Upper lobe of left lung (tissue), 6 donors: ENCODE data around the gene CEP162. TPM values are rescaled to one million over a fixed set of nuclear protein-coding genes. Genes with fewer than 3 reads are reported as not detected.
"Not testable (repeated sequence)": the region's sequence is repeated elsewhere in the genome, so short reads cannot be mapped to it uniquely, and the experiment has no call there.

Experiments
- ATAC-seq, 2 donors: fragments of 200-7000 bp; cut with Tn5 transposase; one replicate each; pipeline ENCODE4 v1.9.1; 2022; ENCODE audit warnings: mild to moderate bottlenecking in 2 of 2, moderate library complexity in 2 of 2; ENCODE audit not compliant: low FRiP score in 2 of 2
- DNase-seq, 2 donors: peaks; one replicate each; pipeline ENCODE4 v3.0.0-alpha.2; 2019 to 2020
- H3K27ac ChIP-seq, 4 donors: fragments of 200-600 bp; sonication (generic); one replicate each; pipeline ENCODE4 v1.5.1; 2016 to 2019
- H3K27me3 ChIP-seq, 4 donors: fragments of 200-600 bp; sonication (generic); one replicate each; pipeline ENCODE4 v1.5.1; 2017 to 2019
- H3K36me3 ChIP-seq, 4 donors: fragments of 200-600 bp; sonication (generic); one replicate each; pipeline ENCODE4 v1.5.1; 2016 to 2019
- H3K4me1 ChIP-seq, 4 donors: fragments of 200-600 bp; sonication (generic); one replicate each; pipeline ENCODE4 v1.5.1; 2018 to 2019
- H3K4me3 ChIP-seq, 4 donors: fragments of 200-600 bp; sonication (generic); one replicate each; pipeline ENCODE4 v1.5.1; 2017 to 2019; ENCODE audit warnings: mild to moderate bottlenecking in 2 of 4, moderate library complexity in 1 of 4
- H3K9me3 ChIP-seq, 4 donors: fragments of 200-600 bp; sonication (generic); one replicate each; pipeline ENCODE4 v1.5.1; 2018 to 2019
- EP300 ChIP-seq, 4 donors: sonication (generic); formaldehyde crosslinking; IDR thresholded peaks; one replicate each; pipeline ENCODE4 v1.5.1; 2017; ENCODE audit warnings: antibody characterized with exemption in 4 of 4, control low read depth in 2 of 4
- POLR2A ChIP-seq, 4 donors: fragments of 450-650 bp; IDR thresholded peaks; one replicate each; pipeline ENCODE4 v1.5.1; 2016 to 2017; ENCODE audit warnings: antibody characterized with exemption in 4 of 4, mild to moderate bottlenecking in 2 of 4
- POLR2AphosphoS5 ChIP-seq, 2 donors: sonication (generic); formaldehyde crosslinking; IDR thresholded peaks; one replicate each; pipeline ENCODE4 v1.5.1; 2017; ENCODE audit warnings: antibody characterized with exemption in 2 of 2
- WGBS, 2 donors: methylation state at CpG; one replicate each; pipeline ENCODE4 v1.1.5; 2017 to 2018; 5-methylcytosine and 5-hydroxymethylcytosine counted together
- total RNA-seq, 6 donors: library from RNA; depleted of rRNA in 4 of 6; stranded (reverse); fragments of >200 nt in 4 of 6; gene quantifications; one replicate each; pipeline versions ENCODE4 v1.1.0 to v1.2.1, GENCODE V29; 2016 to 2021
- TF ChIP-seq, protein P1 (sequence below), 6 experiments: fragments of 450-650 bp in 4 of 6; fragments of 200-600 bp in 2 of 6; sonication (generic) in 2 of 6; IDR thresholded peaks; one replicate each; pipeline ENCODE4 v1.5.1; 2016 to 2019; ENCODE audit warnings: antibody characterized with exemption in 6 of 6
- donor health status: DM: no; HTN: no; CAD: no; lungs with moderate emphysema.
- donor health status: DM: no; HTN: yes; CAD: no; lungs with severe emphysema.

The CEP162 gene
- total RNA-seq, 6 donors from 2014 or later: 4.6 to 27.6 (median 11.4) TPM

DNA sequence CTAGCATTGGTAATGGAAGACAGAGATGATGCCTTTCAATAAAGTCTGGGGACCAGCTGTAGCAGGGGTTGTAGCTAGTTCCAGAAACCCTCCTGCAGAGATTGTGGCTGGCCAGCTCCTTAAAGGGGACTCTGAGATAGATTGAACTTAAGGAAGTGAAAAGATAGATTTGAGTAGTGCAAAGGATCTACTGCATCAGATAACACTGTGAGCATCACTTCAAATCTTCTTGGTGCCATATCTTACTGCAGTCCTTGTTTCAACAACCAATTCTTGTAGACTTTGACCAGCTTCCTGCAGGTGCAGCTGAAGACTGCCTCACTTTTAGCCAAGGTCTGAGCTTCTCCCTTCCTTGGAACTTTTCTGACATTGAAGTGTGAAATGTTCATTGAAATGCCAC, 14.8 kb upstream of the CEP162 start:
- DNase-seq: no peak
- TF ChIP-seq POLR2A (IDR thresholded peaks at IDR 0.05) (no peak), EP300 (IDR thresholded peaks at IDR 0.05) (no peak), POLR2AphosphoS5 (IDR thresholded peaks at IDR 0.05) (no peak)
- TF ChIP-seq, protein P1, sequence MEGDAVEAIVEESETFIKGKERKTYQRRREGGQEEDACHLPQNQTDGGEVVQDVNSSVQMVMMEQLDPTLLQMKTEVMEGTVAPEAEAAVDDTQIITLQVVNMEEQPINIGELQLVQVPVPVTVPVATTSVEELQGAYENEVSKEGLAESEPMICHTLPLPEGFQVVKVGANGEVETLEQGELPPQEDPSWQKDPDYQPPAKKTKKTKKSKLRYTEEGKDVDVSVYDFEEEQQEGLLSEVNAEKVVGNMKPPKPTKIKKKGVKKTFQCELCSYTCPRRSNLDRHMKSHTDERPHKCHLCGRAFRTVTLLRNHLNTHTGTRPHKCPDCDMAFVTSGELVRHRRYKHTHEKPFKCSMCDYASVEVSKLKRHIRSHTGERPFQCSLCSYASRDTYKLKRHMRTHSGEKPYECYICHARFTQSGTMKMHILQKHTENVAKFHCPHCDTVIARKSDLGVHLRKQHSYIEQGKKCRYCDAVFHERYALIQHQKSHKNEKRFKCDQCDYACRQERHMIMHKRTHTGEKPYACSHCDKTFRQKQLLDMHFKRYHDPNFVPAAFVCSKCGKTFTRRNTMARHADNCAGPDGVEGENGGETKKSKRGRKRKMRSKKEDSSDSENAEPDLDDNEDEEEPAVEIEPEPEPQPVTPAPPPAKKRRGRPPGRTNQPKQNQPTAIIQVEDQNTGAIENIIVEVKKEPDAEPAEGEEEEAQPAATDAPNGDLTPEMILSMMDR (IDR thresholded peaks at IDR 0.05): no peak
- no peak overlapping the region for H3K27ac ChIP-seq
- H3K36me3 ChIP-seq: no peaks in the 10 kb centered on the region
- no peak for ATAC-seq
- no peaks in the 10 kb centered on the region for H3K4me1 ChIP-seq
- H3K9me3 ChIP-seq: no peaks in the 10 kb centered on the region
- no peaks in the 10 kb centered on the region for H3K27me3 ChIP-seq
- H3K4me3 ChIP-seq: no peak overlapping the region

GRCh38 chr6:84228198-84228543, 728 bp upstream of the CEP162 start:
- H3K27ac ChIP-seq: peak overlapping the region in 2 of 4 donors; percentile 90

DNA sequence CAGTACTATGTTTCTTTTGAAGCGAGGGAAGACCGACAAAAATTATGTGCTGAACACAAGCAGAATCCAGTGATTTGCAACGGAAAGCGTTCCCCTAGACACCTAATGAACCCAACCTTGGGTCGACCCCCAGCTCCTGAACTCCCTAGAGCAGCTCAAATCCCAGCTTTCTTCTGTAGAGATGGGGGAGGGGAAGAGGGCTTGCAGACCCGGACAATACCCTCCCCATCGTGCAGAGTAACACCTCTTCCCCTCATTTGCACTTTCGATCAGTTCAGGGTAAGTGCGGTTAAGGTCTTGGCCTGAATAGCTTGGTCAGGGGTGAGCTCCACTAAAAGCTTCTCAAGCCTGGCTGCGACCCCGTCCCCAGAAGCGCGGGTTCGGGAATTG, 404 bp downstream of the CEP162 start:
- Histone ChIP-seq H3K4me3 (peak overlapping the region; percentile 60 to 91 (median 80)), H3K27me3 (no peaks in the 10 kb centered on the region), H3K4me1 (peaks cover 5 to 19% (median 8%) of the 10 kb centered on the region in 4 donors), H3K9me3 (no peaks in the 10 kb centered on the region), H3K36me3 (no peaks in the 10 kb centered on the region), H3K27ac (peak overlapping the region; percentile 76 to 90 (median 89))
- ATAC-seq (peak in 1 of 2 donors; percentile 20), DNase-seq (no peak)
- TF ChIP-seq, protein P1 (IDR thresholded peaks at IDR 0.05): no peak
- TF ChIP-seq EP300 (IDR thresholded peaks at IDR 0.05) (no peak), POLR2A (IDR thresholded peaks at IDR 0.05) (no peak), POLR2AphosphoS5 (IDR thresholded peaks at IDR 0.05) (no peak)
- 1 to 3% methylated on average over 13 to 14 of the region's 14 CpGs for WGBS, 2 donors

More at GRCh38 chr6:84228198-84228543, 728 bp upstream of the CEP162 start:
- WGBS, 2 donors: 0% methylated on average over 1 of the region's 1 CpG
- H3K36me3 ChIP-seq: no peaks in the 10 kb centered on the region
- no peaks in the 10 kb centered on the region for H3K9me3 ChIP-seq
- TF ChIP-seq POLR2A (IDR thresholded peaks at IDR 0.05): no peak
- TF ChIP-seq, protein P1 (IDR thresholded peaks at IDR 0.05): no peak
- TF ChIP-seq POLR2AphosphoS5 (IDR thresholded peaks at IDR 0.05): no peak
- no peak for TF ChIP-seq EP300 (IDR thresholded peaks at IDR 0.05)
- no peaks in the 10 kb centered on the region for H3K27me3 ChIP-seq
- H3K4me3 ChIP-seq: peak overlapping the region in 3 of 4 donors; percentile 74 to 91 (median 85)
- H3K4me1 ChIP-seq: peaks cover 5 to 19% (median 8%) of the 10 kb centered on the region in 4 donors
- no peak for DNase-seq
- no peak for ATAC-seq

GRCh38 chr6:84224251-84224650, 3.2 kb downstream of the CEP162 start:
- H3K27ac ChIP-seq: no peak overlapping the region
- H3K4me1 ChIP-seq: peaks cover 5 to 19% (median 8%) of the 10 kb centered on the region in 4 donors
- ATAC-seq: no peak
- DNase-seq: no peak
- no peaks in the 10 kb centered on the region for H3K9me3 ChIP-seq
- TF ChIP-seq POLR2A (IDR thresholded peaks at IDR 0.05): no peak
- peaks cover 0 to 9% (median 0%) of the 10 kb centered on the region in 4 donors for H3K36me3 ChIP-seq
- no peak overlapping the region for H3K4me3 ChIP-seq
- no peaks in the 10 kb centered on the region for H3K27me3 ChIP-seq

DNA sequence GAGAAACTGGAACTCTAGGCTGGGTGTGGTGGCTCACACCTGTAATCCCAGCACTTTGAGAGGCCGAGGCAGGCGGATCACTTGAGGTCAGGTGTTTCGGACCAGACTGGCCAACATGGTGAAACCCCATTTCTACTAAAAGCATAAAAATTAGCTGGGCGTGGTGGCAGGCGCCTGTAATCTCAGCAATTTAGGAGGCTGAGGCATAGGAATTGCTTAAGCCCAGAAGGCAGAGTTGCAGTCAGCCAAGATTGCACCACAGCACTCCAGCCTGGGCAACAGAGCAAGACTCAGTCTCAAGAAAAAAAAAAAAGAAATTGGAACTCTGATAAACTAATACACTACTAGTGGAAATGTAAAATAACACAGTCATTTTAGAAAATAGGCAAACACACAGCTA, 3.8 kb downstream of the CEP162 start:
- peaks cover 5 to 19% (median 8%) of the 10 kb centered on the region in 4 donors for H3K4me1 ChIP-seq
- H3K27ac ChIP-seq, H3K36me3 ChIP-seq, H3K9me3 ChIP-seq, H3K27me3 ChIP-seq, ATAC-seq, H3K4me3 ChIP-seq: not testable (repeated sequence)
- peak in 1 of 2 donors; percentile 22 for DNase-seq
- 93 to 97% methylated on average over 5 of the region's 5 CpGs for WGBS, 2 donors

DNA sequence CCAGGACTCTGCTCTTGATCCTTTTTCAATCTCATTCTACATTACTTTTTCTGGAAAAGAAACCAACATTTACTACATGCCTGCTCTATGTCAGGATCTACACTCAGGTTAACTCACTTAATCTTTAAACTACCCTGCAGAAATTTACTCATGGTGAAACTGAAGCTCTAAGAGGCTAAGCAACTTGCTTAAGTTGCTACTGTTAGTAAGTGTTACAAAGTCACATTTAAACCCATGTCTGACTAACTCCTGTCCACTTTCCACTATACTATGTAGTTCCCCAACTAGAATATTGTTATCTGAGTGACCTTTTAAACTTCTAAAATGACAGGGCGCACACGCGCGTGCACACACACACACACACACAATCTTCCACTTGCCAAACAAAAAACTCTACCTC, 5.0 kb downstream of the CEP162 start:
- peaks cover 5 to 15% (median 6%) of the 10 kb centered on the region in 4 donors for H3K4me1 ChIP-seq
- no peaks in the 10 kb centered on the region for H3K27me3 ChIP-seq
- WGBS, 2 donors: 89 to 94% methylated on average over 4 of the region's 4 CpGs
- ATAC-seq (no peak), DNase-seq (no peak)
- no peak for TF ChIP-seq EP300 (IDR thresholded peaks at IDR 0.05)
- TF ChIP-seq POLR2A (IDR thresholded peaks at IDR 0.05): no peak
- TF ChIP-seq, protein P1 (IDR thresholded peaks at IDR 0.05): no peak
- TF ChIP-seq POLR2AphosphoS5 (IDR thresholded peaks at IDR 0.05): no peak
- H3K4me3 ChIP-seq: no peak overlapping the region
- no peaks in the 10 kb centered on the region for H3K9me3 ChIP-seq
- H3K27ac ChIP-seq: no peak overlapping the region
- H3K36me3 ChIP-seq: peaks cover 0 to 14% (median under 1%) of the 10 kb centered on the region in 4 donors
